Measurements from ENCODE around the gene SLC35D1. TPM values are rescaled to one million over a fixed set of nuclear protein-coding genes. Genes with fewer than 3 reads are reported as not detected.

SLC35D1 gene
- total and polyA plus RNA-seq, 4 donors: 22.9 to 100 (median 29.5) TPM

DNA sequence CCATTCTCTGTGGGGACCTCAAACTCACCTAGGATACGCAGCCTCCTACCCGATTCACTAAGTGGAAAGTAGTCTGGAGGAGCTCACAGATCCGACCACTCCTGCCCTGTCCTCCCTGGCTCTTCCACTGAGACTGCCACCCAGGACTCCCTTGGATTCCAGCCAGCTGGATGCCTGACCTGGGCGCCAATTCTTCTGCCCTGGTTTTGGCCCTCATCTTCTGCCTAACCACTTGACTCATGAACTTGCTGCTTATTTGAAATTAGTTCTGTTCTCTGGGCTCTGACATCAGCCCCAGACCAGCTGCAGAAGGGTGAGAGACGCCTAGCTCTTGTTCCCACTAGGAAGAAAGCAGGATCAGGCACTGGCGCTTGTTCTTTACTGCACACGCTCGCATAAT is 48.9 kb downstream of the SLC35D1 start:
- Histone ChIP-seq H3K27ac (ENCODE audit: low read depth in 1 of 2, low read length in 2 of 2) (no peak overlapping the region), H3K27me3 (ENCODE audit: control insufficient read depth in 4 of 4, insufficient read depth in 4 of 4, low read length in 3 of 4) (no peaks in the 10 kb centered on the region), H3K9ac (ENCODE audit: low read depth in 1 of 2, low read length in 2 of 2) (no peak overlapping the region), H3K36me3 (ENCODE audit: control insufficient read depth in 4 of 4, insufficient read depth in 3 of 4, low read depth in 1 of 4, low read length in 3 of 4) (peaks cover 8 to 32% (median 25%) of the 10 kb centered on the region in 4 donors), H3K9me3 (ENCODE audit: control insufficient read depth in 4 of 4, low read length in 3 of 4) (no peaks in the 10 kb centered on the region), H3K4me3 (ENCODE audit: low read depth in 1 of 3, low read length in 3 of 3) (no peak overlapping the region), H3K4me1 (ENCODE audit: control insufficient read depth in 4 of 4, insufficient read depth in 4 of 4, low read length in 3 of 4) (no peaks in the 10 kb centered on the region)
- TF ChIP-seq NR2F2 (IDR thresholded peaks at IDR 0.05) (no peak), HNF4G (IDR thresholded peaks at IDR 0.05) (no peak)
- TF ChIP-seq, protein P1, sequence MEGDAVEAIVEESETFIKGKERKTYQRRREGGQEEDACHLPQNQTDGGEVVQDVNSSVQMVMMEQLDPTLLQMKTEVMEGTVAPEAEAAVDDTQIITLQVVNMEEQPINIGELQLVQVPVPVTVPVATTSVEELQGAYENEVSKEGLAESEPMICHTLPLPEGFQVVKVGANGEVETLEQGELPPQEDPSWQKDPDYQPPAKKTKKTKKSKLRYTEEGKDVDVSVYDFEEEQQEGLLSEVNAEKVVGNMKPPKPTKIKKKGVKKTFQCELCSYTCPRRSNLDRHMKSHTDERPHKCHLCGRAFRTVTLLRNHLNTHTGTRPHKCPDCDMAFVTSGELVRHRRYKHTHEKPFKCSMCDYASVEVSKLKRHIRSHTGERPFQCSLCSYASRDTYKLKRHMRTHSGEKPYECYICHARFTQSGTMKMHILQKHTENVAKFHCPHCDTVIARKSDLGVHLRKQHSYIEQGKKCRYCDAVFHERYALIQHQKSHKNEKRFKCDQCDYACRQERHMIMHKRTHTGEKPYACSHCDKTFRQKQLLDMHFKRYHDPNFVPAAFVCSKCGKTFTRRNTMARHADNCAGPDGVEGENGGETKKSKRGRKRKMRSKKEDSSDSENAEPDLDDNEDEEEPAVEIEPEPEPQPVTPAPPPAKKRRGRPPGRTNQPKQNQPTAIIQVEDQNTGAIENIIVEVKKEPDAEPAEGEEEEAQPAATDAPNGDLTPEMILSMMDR (IDR thresholded peaks at IDR 0.05; ENCODE audit: low read depth, low read length, missing input control): no peak
- 88% methylated on average over 8 of the region's 8 CpGs for whole genome bisulfite sequencing
- no peak for DNase-seq (ENCODE audit: low spot score)

- H3K36me3 ChIP-seq (ENCODE audit: control insufficient read depth in 4 of 4, insufficient read depth in 3 of 4, low read depth in 1 of 4, low read length in 3 of 4): peaks cover 9 to 29% (median 21%) of the 10 kb centered on the region in 4 donors
- WGBS: 56% methylated on average over 1 of the region's 1 CpG
- no peak for TF ChIP-seq HNF4G (IDR thresholded peaks at IDR 0.05)
- no peak for TF ChIP-seq ZBTB33 (IDR thresholded peaks at IDR 0.05)
- no peak for TF ChIP-seq RXRA (IDR thresholded peaks at IDR 0.05)
- no peak for TF ChIP-seq TAF1 (conservative IDR thresholded peaks at IDR 0.05)
- no peak for TF ChIP-seq FOXA2 (IDR thresholded peaks at IDR 0.05)
- TF ChIP-seq, protein P2, sequence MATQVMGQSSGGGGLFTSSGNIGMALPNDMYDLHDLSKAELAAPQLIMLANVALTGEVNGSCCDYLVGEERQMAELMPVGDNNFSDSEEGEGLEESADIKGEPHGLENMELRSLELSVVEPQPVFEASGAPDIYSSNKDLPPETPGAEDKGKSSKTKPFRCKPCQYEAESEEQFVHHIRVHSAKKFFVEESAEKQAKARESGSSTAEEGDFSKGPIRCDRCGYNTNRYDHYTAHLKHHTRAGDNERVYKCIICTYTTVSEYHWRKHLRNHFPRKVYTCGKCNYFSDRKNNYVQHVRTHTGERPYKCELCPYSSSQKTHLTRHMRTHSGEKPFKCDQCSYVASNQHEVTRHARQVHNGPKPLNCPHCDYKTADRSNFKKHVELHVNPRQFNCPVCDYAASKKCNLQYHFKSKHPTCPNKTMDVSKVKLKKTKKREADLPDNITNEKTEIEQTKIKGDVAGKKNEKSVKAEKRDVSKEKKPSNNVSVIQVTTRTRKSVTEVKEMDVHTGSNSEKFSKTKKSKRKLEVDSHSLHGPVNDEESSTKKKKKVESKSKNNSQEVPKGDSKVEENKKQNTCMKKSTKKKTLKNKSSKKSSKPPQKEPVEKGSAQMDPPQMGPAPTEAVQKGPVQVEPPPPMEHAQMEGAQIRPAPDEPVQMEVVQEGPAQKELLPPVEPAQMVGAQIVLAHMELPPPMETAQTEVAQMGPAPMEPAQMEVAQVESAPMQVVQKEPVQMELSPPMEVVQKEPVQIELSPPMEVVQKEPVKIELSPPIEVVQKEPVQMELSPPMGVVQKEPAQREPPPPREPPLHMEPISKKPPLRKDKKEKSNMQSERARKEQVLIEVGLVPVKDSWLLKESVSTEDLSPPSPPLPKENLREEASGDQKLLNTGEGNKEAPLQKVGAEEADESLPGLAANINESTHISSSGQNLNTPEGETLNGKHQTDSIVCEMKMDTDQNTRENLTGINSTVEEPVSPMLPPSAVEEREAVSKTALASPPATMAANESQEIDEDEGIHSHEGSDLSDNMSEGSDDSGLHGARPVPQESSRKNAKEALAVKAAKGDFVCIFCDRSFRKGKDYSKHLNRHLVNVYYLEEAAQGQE (IDR thresholded peaks at IDR 0.05): no peak
- TF ChIP-seq GABPA (IDR thresholded peaks at IDR 0.05 in 1 of 2, conservative IDR thresholded peaks at IDR 0.05 in 1 of 2): no peak
- no peak for TF ChIP-seq RAD21 (IDR thresholded peaks at IDR 0.05)
- no peak for TF ChIP-seq NR2F2 (IDR thresholded peaks at IDR 0.05)
- TF ChIP-seq, protein P3, sequence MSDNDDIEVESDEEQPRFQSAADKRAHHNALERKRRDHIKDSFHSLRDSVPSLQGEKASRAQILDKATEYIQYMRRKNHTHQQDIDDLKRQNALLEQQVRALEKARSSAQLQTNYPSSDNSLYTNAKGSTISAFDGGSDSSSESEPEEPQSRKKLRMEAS (IDR thresholded peaks at IDR 0.05): no peak
- no peak for TF ChIP-seq SP1 (IDR thresholded peaks at IDR 0.05)
- TF ChIP-seq ATF3 (IDR thresholded peaks at IDR 0.05): no peak
- no peak for TF ChIP-seq EGR1 (IDR thresholded peaks at IDR 0.05; ENCODE audit: low read depth in 2 of 2)
- no peak for TF ChIP-seq JUND (IDR thresholded peaks at IDR 0.05)
- TF ChIP-seq FOXA1 (IDR thresholded peaks at IDR 0.05): no peak
Observed at GRCh38 chr1:67004176-67004575, 49.8 kb downstream of the SLC35D1 start.

More at GRCh38 chr1:67004176-67004575, 49.8 kb downstream of the SLC35D1 start:
- no peak for DNase-seq (ENCODE audit: low spot score)
- no peaks in the 10 kb centered on the region for H3K9me3 ChIP-seq (ENCODE audit: control insufficient read depth in 4 of 4, low read length in 3 of 4)
- no peak overlapping the region for H3K4me3 ChIP-seq (ENCODE audit: low read depth in 1 of 3, low read length in 3 of 3)
- H3K9ac ChIP-seq (ENCODE audit: low read depth in 1 of 2, low read length in 2 of 2): no peak overlapping the region
- no peak overlapping the region for H3K27ac ChIP-seq (ENCODE audit: low read depth in 1 of 2, low read length in 2 of 2)
- no peaks in the 10 kb centered on the region for H3K27me3 ChIP-seq (ENCODE audit: control insufficient read depth in 4 of 4, insufficient read depth in 4 of 4, low read length in 3 of 4)
- H3K4me1 ChIP-seq (ENCODE audit: control insufficient read depth in 4 of 4, insufficient read depth in 4 of 4, low read length in 3 of 4): no peaks in the 10 kb centered on the region

Measured in liver (tissue), 9 donors.